Right renal cortex interstitium (tissue), 3 donors: Measurements from ENCODE around the gene SCN5A. TPM values are rescaled to one million over a fixed set of nuclear protein-coding genes. Genes with fewer than 3 reads are reported as not detected.

Source experiments
- DNase-seq, 3 donors: peaks; one replicate each; pipeline ENCODE4 v3.0.0-alpha.2; 2013; ENCODE audit warnings: low read depth in 3 of 3, low spot score in 2 of 3
- polyA plus RNA-seq, 3 donors: library from polyadenylated mRNA; unstranded; fragments of 120-200 nt; gene quantifications; one replicate each; pipeline ENCODE4 v1.2.1, GENCODE V29; 2013; ENCODE audit not compliant: insufficient read length in 3 of 3

Gene SCN5A
- polyA plus RNA-seq, 3 donors, result 0.88 to 0.97 (median 0.94) TPM

DNA sequence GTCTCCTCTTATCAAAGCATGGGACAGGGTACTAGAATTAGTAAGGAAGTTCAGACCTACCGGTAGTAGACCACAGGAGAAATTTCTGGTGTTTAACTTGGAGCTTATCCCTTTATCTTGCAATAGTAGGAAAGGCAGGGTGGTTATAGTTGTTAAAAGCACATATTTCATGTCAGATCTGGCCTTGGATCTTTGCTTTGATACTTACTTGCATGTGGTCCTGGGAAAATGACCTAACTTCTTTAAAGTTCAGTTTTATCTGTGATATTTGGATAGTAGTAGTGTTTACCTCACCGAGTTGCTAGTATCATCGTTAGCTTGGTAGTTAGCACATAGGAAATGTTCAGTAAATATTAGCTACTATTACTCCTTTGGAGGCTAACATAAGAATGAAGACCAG, 137.9 kb downstream of the SCN5A start:
- DNase-seq, result no peak

- no peak for DNase-seq
These were observed 138.9 kb downstream of the SCN5A start for GRCh38 chr3:38510631-38511030.

GRCh38 chr3:38509732-38510131, 139.8 kb downstream of the SCN5A start:
- DNase-seq, result no peak

DNA sequence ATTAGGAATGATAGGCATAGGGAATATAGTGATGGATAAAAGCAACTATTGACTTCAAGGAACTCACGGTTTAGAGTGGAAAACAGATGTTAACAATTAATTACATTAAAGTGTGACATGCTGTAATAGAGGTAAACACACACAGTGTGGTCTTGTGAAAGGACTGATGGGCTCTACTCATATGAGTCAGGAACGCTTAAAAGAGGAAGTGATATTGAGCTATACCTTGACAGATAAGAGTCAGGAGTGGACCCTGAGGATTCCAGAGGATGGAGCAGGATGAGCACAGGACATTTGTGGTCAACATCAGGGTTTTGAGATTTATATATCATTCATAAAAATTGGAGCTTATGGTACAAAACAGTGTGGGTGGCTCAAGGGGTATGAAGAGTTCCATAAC, 142.4 kb downstream of the SCN5A start:
- no peak for DNase-seq

GRCh38 chr3:38500688-38501417, 148.6 kb downstream of the SCN5A start:
- DNase-seq, result no peak

Other genes with a start within 250 kb of the SCN5A start
- 10 to 100 TPM; 15.4 to 16.9 (median 15.7) TPM for gene ACVR2B, start 195.8 kb downstream of the SCN5A start, polyA plus RNA-seq
- 10 to 100 TPM; 11.4 to 16.0 (median 11.5) TPM for gene EXOG, start 153.3 kb downstream of the SCN5A start, polyA plus RNA-seq
- not detected for gene SCN10A, start 166.5 kb upstream of the SCN5A start, polyA plus RNA-seq